Mucosa of gallbladder (tissue), 1 donor: Measurements from ENCODE around the gene FADS2. TPM values are rescaled to one million over a fixed set of nuclear protein-coding genes. Genes with fewer than 3 reads are reported as not detected.

Experiments
- DNase-seq: peaks from one replicate; pipeline ENCODE4 v3.0.0-alpha.2; 2020; ENCODE audit warnings: low spot score
- total RNA-seq: library from RNA; stranded (reverse); gene quantifications from one replicate; pipeline ENCODE4 v1.2.1, GENCODE V29; 2021
- donor health status: DM: no; HTN: no; CAD: no.

FADS2 gene
- total RNA-seq, 1 donor from 2014 or later: 34.5 TPM

DNA sequence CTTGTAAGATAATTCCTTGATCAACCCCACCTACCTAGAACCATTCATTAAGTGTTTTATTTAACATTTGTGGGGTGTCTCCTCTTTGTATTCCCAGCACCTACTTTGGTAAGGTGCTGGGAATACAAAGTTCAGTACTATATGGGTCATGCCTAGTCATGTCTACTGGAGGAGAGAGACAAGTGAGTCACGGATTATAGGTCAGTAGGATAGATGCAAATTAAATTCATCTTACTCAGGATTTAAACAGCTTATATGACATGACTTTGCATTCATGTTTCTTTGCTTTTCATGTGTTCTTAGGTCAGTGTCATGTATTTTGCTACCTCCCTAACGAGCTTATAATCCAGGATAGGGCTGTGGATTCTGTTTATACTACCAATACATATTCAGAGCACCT lies 7.9 kb upstream of the FADS2 start:
- no peak for DNase-seq

DNA sequence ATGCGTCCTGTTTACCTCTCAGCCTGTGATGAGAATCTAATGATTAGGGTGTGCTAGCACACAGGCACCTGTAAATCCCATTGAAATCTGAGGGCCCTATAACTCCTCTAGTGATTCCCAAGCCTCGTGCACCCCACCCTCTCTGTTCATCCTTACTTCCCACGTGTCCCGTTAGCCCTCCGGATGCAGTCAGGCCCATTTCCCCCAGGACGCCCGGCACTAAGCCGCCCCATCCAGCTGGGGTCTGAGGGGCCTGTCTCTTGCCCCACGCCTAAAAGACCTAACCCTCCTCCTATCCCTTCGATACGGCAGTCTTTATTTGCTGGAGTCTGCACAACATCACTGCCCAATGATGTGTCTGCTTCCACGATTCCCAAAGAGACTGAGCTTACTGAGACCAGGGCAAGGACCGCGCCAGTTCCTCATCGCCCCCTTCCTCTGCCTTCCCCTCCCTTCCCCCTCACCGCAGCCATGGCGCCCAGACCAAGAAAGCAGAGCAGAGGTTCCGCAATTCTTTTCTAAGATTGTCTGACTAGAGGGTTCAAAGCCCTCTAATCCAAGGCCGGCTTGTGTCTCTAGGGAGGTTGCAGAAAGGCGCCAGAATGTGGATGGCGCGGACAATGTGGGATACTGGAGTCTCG lies 1.1 kb upstream of the FADS2 start:
- DNase-seq: no peak

DNA sequence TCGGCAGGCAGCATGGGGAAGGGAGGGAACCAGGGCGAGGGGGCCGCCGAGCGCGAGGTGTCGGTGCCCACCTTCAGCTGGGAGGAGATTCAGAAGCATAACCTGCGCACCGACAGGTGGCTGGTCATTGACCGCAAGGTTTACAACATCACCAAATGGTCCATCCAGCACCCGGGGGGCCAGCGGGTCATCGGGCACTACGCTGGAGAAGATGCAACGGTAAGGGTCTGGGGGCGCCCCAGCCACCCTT lies 204 bp downstream of the FADS2 start:
- DNase-seq: no peak

DNA sequence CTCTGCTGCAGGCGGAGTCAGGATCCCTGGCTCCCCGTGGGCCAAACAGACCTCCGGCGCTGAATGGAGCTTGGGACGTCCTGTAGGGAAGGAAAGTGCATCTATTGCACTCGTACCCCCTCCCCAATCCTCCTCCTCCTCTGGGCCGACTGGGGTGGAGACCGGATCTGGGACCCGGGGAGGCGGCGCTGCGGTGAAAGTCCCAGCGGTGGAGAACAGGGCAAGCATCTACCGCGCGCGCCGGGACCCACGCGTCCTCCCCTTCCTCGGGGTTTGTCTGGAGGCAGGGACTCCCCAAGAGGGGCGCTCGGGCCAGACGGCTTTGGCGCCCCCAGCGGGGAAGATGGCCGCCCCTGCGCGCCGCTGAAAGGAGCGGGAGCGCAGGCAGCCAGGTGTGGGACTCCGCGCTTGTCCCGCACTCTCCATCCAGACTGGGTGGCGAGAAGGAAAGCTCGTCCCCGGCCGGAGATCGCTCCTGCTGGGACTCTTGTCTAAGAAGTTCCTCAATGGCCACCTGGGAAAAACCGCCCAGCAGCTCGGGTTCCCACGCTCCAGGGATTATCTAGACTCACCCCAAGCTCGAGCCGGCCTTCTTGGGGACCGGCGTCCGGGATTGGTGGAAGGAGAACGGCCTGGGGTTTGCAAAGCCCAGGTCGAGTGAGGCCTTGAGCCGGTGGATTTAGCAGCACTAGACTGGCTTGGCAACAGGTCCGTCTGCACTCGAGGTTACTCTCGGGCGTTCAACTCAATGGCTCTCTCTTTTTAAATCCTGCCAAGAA lies 718 bp downstream of the FADS2 start:
- DNase-seq: no peak

DNA sequence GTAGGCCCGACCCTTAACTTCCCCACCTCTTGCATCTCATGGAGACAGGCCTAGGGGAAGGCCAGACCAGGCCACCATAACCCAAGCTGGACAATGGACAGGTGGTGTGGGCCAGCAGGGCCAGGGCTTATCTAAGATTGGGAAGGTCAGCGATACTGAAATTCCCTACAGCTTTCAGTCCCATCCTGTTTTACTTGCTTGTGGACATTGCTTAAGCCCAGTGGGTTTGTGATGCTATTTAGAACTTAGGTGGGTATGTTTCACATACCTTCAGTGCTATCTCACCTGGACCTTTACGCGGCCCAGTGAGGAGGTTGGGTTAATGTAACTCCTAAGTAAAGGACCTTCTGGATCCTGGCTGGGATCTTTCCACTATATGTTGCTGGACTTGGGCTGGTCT lies 1.7 kb downstream of the FADS2 start:
- DNase-seq: no peak

DNA sequence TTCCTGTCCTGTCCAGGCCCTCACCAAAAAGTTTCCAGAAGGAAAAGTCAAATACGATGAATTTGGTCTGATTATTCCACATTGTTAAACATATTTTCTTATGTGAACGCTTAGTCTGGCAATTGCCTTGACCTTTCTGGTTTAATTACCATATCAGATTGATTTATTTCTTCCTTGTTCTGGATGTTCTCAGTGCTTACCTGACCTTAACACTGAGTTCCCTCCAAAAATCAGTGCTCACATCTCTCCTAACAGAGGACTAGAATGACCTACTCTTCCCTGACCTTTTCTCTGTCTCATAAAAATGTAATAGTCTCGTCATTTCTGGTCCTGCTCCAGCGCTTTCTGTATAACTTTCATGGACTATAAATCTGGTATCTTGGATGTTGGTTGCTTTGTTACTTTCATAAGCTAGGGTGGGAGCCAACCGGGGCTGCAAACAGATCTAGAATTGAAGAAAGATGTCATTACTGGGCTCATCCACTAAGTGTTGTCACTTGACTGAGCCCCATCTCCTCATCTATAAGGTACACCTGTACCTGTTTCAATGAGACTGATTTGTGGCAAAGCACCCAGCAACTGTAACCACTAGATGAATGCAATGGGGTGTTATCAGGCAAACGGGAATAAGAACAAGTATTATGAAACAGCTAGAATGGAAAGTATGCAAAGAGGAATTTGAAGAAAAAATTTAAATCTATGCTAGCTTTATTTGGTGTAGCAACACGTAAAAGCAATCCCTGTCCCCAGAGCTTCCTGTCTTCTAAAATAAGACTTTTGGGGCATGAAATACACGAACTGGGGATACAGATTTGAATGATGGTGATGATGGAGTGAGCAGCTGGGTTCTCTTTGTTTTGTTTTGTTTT lies 2.4 kb downstream of the FADS2 start:
- no peak for DNase-seq

DNA sequence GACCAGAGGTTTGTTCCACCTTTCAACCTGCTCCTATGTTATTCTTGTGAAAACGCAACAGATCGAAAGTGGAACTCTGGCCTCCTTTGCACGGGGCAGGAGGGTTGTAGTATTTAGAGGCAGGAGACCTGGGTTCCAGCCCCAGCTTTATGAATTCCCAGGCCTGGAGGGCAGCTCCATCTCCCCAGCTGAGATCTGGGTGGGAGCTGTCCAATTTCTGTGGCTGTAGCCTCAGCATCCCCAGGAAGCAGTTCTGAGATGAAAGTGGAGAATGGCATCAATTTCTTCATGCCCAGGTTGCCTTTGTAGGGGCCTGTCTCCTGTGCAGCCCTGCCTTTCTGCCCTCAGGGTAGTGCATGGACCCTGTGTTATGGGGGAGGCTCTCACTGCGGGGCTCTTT lies 4.1 kb downstream of the FADS2 start:
- DNase-seq: no peak

DNA sequence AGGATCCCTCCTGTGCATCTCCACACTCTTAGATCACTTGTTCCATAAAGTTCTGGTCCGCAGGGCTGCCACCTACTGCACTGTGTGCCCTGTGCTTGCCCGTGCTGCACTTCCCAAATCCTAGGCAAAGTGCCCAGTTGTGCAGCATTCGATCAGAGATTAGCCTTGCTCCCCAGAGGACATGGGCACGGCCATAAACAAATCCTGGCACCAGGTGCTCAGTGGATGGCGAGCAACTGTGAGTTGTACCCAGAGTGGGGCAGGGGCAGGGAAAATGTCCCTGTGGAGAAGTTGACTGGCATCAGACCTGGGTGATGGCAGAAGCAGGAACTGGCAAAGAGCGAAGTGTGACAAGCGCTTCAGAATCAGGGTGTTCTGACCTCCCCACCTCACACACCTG lies 4.7 kb downstream of the FADS2 start:
- DNase-seq: no peak

DNA sequence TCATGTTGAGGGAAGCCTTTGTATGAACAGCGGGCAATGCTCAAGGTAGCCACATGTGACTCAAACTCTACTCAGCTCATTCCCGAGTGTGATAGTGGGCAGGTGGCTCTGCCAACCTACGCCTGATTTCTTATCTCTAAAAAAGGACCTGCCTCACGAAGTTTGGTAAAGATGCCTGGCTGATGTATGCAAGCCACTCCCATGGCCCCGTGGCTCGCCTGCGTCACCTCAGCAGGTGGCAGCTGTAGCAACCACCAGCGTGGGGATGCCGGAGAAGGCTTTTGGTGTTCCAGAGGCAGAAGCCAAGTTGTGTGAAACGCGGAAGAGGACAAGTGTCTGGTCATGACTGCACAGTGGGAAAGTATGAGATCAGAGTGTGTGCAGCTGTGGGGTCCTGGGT lies 5.4 kb downstream of the FADS2 start:
- DNase-seq: no peak

DNA sequence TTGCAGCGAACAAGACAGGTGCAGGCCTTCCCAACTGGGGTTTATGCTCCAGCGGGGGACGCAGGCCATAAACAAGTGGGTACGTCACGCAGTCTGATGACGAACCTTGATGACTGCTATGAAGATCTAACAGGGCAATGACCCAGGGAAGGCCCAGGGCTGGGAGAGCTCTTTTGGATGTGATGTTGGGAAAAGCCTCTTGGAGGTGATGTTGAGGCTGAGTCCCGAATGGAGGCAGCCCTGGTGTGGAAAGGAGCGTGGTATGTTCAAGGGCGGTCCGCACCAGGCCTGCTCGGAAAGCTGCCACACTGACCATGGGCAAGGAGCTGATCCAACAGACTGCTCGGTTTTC lies 5.8 kb downstream of the FADS2 start:
- DNase-seq: no peak

DNA sequence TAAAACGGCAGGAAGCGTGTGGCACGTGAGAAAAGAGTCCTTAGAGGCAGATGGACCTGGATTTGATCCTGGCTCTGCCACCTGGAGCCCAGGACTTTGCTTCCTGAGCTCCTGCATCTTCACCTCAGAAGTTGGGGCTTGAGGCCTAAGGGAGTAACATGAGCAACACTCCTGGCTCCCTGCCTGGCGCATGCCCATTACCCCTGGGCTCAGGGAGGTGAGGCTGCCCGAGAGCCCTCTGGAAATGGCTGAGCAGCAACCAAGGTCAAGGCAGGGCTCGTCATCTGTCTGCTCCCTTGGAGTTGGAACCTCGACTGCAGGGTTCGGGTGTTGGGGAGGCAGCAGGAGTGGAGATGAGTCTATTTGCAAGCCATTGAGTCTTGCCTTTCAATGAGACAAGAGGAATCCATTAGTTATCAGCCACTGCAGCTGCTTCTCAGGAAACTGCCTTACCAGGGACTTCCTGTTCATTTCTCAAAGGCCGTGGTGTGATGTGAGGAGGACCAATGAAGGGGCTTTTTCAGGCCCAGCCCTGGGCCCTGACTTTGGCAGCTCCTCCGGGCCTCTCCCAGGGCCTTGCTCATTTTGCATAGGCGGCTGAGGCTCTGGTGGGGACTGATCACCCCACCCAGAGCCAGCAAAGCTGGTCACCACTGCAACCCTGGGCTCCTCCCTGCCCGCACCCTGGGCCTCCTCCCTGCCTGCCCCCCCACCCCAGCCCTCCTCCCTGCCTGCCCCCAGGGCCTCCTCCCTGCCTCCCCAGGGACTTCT lies 6.4 kb downstream of the FADS2 start:
- DNase-seq: peak; percentile 34

DNA sequence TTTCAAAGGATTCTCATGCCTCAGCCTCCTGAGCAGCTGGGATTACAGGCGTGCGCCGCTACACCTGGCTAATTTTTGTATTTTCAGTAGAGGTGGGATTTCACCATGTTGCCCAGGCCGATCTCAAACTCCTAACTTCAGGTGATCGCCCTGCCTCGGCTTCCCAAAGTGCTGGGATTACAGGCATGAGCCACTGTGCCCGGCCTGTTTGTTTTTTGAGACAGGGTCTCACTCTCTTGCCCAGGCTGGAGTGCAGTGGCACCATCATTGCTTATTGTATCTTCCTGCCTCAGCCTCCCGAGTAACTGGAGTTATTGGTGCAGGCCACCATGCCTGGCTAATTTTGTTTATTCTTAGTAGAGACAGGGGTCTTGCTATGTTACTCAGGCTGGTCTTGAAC lies 8.1 kb downstream of the FADS2 start:
- DNase-seq: no peak

DNA sequence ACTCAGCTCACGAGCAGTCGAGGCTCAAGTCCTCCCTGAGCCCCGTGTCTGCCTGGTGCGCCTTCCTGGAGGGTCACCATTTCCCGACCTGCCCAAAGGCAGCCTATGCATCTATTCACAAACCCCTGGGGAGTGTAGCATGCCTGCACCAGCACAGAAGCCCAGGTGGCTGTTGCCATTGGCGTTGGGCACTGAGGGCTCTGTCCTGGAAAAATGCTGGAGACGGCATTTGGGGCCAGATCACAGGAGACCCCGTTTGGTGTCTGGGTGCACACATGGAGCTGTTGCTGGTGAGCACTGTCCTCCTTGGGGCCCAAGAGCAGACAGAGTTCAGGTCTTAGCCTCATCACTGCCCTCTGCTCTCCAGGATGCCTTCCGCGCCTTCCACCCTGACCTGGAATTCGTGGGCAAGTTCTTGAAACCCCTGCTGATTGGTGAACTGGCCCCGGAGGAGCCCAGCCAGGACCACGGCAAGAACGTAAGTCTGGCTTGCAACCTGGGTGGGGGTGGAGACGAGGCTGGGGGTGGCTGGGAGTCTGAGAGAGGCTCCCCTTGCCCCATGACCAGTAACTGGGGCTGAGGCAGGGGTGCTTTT lies 9.4 kb downstream of the FADS2 start:
- DNase-seq: no peak

DNA sequence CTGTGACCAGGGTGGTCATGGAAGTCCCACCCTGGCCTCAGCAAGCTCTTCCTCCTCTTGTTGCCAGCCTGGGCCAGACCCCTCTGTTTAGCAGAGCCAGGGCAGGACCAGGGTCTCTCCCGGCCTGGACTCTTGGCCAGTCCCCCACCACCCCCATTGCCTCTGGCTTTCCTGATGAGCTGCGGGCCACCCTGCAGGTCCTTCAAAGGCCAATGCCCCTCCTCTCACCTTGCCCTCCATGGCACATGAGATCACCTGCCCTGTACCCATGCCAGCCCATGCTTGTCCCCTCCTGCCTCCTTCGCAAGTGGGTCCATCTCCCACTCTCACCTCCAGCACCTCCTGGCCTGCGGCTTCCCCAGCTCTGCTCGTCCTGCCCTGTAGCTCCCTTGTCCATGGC lies 10.4 kb downstream of the FADS2 start:
- no peak for DNase-seq

DNA sequence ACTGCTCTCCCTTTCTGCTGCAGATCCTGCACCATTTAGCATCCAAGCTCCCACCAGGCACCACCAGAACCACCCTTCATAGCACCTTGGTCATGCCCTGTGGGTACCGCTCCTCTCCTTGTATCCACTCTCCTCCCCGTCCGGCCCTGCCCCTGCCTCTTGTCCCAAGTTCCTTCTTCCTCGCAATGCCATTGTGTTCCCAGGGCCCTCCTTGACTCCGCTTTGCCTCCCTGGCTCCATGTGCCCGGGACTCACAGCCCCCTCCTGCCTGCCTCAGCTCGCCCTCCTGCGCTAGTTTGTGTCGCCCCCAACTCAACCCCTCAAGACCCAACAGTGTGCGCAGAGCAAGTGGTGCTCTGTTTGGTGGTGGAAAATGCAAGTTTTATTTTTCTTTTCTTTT lies 10.8 kb downstream of the FADS2 start:
- DNase-seq: no peak

DNA sequence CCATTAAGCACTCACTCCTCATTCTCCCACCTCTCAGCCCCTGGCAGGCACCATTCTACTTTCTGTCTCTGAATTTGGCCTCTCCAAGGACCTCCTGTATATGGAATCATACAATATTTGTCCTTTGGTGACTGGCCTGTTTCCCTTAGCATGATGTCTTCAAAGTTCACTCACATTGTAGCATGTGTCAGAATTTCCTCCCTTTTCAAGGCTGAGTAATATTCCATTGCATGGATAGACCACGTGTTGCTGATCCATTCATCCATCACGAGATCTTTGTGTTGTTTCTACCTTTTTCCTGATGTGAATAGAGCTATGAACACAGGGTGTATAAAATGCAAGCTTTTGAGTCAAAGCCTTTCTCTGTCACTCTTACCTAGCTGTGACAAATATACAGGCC lies 11.6 kb downstream of the FADS2 start:
- DNase-seq: no peak

DNA sequence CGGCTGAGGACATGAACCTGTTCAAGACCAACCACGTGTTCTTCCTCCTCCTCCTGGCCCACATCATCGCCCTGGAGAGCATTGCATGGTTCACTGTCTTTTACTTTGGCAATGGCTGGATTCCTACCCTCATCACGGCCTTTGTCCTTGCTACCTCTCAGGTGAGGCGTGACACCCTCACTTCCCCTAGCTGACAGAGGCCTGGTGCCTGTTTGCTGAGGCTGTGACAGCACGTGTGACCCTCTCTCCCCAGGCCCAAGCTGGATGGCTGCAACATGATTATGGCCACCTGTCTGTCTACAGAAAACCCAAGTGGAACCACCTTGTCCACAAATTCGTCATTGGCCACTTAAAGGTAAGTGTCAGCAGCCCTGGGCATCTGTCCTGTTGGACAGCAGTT lies 12.3 kb downstream of the FADS2 start:
- no peak for DNase-seq

DNA sequence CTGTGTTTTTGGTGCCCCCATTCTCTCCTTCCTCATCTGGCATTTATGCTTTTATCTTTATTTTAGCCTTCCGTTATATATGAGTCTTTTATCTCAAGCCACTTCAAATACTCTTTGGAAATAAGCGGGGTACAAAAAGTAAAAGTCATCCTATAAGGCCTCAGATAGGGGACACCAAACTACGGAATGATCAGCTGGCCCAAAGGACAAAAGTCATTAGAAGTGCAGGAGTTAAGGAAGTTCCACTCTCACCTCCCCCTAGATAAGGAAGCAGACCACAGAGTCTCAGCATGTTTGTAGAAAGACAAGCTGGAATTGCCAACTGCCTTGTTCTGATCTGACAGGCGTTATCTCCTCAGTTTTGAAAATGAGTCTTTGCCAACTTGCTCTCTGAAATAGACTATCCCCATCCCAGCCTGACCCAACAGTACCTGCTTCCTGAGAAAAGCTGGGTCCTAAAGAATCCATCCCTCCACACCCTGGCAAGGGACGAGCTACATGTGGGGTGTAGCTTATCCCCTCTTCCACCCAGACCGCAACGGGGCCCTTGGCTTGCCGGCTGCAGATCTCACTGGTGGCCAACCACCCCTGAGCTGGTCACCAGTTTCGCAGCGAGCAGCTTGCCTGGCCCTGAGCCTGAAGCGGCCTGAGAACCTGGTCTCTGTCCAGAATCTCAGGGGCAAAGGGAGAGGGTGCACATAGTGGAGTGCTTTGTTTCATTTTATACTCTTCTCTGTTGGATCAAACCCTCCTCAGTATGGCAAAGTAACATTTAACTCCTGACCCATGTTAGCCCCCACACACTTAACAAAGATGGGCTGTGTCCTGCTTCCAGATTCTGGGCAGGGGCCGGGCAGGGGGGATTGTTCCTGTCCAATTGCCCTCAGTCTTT lies 13.8 kb downstream of the FADS2 start:
- no peak for DNase-seq

DNA sequence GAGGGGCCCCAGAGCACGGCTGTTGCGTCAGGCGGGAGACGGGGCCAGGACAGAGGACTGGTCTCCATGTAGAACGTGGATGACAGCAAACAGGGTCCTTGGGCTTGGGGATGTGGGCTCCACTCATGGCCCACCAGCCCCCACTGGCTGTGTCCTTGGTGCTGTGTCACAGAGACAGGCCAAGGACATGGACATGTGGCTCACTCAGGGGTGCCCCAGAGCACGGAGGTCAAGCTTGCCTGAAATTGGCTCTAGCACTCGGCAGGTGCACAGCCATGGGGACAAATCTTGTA lies 14.4 kb downstream of the FADS2 start:
- no peak for DNase-seq

DNA sequence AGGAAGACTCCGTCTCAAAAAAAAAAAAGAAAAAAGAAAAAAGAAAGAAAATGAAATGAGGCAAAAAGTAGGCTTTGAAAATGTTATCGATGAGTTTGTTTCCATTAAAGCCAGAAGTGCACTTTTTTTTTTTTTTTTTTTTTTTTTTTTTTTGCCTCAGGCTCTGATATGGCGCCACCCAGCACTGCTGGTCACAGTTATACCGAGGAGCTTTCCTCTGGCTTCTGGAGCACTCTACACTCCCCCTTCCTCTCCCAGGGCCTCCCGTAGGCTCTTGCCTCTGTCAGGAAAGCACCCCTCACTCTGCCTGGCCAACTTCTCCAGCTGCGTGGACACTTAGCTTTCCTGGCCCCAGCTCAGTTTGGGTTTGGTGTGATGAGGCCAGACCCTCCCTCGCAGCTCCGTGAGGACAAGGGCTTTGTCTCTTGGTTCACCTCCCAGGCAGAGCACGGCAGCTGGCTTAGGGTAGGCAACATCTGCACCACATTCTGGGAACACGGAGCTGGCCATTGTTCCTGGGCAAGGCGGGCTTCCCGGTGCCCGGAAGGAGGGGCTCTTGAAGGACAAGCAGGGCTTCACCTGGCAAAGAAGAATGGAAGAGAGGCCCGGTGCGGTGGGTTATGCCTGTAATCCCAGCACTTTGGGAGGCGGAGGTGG lies 16.9 kb downstream of the FADS2 start:
- no peak for DNase-seq
